ENCODE measurements around the gene CHID1.

Gene CHID1

DNA sequence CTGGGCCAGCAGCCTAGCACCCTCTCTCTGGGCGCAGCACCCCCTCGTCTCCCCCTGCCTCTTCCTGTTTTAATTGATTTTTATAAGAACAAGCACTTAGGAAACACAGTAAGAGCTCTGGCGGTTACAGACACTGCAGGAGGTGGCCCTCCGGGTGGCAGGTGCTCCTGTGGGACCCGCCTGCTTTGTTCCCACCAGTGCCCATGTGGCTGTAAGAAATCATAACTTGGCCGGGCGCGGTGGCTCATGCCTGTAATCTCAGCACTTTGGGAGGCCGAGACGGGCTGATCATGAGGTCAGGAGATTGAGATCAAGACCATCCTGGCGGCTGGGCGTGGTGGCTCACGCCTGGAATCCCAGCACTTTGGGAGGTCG lies 49.5 kb downstream of the CHID1 start:
- no peak for DNase-seq

DNA sequence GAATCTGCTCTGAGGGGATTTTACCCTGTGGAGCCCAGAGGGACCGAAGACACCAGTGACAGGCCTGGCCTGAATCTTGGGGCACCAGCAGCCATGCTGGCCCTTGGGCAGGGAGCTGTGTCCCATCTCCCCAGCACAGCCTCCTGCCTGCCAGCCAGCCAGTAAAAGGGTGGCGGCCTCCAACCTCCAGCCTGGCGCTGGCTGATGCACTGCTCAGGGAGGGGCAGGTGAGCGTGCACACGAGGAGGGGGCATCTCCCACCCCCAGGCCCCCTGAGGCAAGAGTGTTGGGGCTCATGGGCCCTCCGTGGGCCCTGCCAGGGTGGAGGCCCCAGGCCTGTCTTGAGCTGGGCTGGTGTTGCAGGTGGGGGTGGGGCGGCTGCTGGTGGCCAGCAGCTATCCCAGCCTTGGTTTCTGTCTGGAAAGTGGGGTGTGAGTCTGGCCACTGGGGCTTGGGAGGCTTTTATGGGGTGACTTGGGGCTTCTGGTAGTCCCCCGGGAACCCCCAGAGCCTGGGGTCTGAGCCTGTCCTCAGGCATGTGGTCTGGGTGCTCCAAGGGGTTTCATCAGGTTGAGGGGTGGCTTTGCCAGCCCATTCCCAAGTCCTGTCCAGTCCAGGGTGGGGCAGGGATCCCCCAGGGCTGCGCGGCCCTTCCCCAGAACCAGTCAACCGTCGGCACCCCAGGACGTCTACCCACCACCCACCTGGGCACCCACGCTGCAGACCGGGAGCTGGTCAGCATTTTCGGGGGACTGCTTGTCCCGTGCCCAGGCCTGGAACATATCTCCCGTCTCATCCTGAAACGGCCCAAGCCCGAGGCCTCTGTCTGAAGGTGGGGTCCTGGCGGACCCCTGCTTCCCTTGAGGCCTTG lies 50.1 kb downstream of the CHID1 start:
- DNase-seq = no peak

GRCh38 chr11:859394-860131 lies 51.0 kb downstream of the CHID1 start:
- peak; percentile 82 for DNase-seq

- no peak for DNase-seq
Observed at GRCh38 chr11:858762-859339, 51.8 kb downstream of the CHID1 start.

DNA sequence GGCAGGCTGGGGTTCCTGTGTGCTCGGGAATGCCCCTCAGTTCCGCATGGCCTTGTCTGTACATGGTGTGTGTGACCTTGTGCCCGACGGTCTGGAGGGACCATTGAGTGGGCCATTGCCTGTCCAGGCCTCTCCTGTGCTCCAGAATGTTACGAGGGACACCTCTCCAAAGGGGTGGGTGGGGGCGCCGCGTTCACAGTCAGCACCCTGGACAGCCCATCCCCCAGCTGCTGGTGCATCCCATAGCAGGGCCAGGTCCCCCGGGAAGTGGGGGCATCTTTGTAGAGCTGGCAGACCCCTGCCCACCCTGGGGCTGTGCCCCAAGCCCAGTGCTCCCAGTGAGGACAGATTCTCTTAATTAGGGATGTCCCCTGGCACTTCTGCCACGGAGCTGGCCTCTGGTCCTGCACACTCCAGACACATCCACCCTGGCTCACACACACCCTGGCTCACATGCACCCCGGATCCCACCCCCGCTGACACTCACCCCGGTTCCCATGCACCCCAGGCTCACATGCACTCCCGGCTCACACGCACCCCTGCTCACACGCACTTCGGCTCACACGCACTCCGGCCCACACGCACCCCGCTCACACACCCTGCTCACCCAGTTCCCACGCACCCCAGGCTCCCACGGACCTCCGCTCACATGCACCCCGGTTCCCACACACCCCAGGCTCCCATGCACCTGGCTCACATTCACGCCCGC lies 52.4 kb downstream of the CHID1 start:
- no peak for DNase-seq

- no peak for DNase-seq
Observed at GRCh38 chr11:856397-856796, 54.2 kb downstream of the CHID1 start.

DNA sequence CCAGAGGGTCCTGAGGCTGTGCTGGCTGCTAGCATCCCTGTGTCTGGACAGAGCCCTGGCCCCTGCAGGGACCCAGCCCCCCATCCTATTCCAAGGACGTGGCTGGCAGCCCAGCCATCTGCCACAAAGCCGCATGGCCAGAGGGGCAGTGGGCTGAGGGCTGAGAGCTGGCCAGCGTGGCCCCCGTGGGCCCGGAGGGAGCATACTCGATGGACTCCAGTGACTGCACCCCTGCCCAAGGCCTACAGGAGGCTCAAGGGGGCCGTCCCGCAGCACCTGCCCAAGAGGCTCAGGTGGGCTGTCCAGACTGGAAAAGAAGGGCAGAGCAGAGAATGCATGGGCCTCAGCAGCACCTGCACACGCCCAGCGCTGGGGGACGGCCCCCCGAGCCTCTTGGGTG lies 54.8 kb downstream of the CHID1 start:
- DNase-seq = no peak

GRCh38 chr11:855330-855674 lies 55.3 kb downstream of the CHID1 start:
- no peak for DNase-seq

- no peak for DNase-seq
Observed at GRCh38 chr11:854601-855329, 55.8 kb downstream of the CHID1 start.

GRCh38 chr11:853682-854448 lies 56.7 kb downstream of the CHID1 start:
- no peak for DNase-seq

DNA sequence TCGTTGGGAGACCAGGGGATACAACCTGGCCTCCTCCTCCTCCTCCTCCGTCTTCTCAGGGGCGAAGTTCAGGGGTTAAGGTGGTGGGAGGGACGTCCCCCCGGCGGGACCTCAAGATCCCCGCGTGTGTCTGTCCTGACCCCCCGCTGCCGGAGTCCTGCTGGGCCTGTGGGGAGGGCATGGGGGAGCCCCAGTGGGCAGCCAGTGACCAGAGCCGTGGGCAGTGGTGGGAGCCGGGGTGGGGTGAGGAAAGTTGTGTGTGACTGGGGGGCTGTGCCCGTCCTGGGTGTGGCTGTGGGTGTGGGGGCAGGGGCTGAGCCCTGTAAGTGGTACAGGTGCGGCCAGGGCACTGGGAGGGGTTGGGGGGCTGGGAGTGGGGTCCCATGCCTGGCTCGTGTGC lies 57.8 kb downstream of the CHID1 start:
- no peak for DNase-seq

- DNase-seq = no peak
Observed at GRCh38 chr11:850775-851763, 59.5 kb downstream of the CHID1 start.

DNA sequence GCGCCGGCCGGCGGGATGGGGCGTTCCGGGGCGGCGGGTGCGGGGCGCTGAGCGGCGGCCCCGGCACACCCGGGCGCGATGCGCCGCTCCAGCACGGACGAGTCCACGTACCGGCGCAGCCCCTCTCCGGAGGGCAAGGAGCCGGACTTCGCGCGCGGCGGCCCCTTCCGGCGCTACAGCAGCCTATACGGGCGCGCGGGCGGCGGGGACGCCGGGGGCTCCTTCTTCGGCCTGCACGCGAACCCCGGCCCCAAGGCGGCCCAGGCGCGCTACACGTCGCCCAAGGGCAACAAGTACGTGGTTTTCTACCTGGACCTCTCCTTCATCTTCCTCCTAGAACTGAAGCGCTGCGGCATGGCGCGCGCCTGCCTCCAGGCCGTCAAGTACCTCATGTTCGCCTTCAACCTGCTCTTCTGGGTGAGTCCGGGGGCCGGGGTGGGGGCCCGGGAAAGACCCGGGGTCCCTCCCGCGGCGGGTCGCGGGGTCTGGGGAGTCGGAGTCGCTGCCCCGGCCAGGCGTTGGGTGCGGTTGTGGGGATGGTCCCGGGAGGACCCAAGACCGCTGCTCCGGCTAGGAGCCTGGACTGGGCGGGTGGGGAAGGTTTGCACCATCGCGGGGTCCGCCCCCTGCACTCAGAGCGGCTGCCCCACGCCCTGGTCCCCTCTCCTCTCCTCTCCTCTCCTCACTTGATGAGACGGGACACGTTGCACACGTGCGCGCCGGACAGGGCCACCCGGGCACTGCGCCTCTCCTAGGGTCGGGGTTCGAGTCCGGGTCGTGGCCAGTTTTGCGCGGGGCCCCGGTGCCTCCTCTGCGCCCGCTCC lies 60.4 kb downstream of the CHID1 start:
- DNase-seq = no peak

DNA sequence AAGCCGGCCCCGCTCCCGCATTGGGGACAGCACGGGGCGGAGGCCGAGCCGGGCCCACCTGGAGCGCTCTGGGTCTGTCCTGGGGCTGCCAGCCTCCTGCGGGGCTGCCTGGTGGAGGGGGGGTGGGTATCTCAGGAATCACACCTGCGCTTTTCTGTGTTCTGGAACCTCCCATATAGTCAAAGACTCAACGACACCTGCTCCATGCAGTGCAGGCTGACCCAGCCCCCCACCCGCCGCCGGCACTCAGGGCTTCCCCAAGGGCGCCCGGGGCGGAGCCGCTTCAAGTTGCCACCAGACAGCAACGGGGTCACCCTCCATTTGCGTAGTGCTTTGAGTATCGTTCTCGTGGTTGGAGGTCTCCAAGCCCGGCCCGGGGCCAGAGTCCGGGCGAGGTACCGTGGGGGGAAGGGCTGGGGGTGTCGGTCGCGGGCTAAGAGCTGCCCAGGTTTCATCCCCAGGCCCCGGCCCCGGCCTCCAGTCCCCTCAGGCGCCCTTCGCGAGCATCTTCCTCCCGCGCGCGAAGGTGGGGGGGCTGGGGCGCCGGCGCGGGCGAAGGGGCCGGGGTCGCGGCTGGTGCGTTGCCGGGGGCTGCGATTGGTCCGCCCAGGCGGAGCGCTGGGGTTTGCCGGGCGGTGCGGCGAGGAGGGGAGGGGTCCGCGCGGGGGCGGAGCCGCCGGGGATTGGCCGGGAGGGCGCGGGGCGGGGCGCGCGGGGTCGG lies 61.3 kb downstream of the CHID1 start:
- no peak for DNase-seq

- DNase-seq = peak; percentile 30
Observed at GRCh38 chr11:848380-848931, 62.2 kb downstream of the CHID1 start.

DNA sequence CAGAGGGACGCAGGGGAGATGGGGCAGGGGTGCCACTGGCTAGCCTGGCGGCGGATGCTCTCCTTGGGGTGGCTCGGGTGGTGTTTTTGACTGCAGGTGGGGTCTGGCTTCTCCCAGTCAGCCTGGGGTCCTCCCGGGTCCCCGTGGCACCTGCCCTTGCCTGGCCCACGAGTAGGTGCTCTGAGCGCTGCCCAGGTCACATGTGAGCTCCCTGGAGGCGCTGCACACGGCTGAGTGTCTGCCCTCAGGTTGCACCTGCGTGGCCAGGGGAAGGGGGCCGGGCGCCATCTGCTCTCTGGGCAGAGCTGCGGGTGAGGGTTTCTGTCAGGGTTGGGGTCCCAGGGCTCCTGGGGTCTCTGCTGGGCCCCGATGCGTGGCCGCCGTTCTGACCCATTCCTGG lies 62.7 kb downstream of the CHID1 start:
- no peak for DNase-seq

DNA sequence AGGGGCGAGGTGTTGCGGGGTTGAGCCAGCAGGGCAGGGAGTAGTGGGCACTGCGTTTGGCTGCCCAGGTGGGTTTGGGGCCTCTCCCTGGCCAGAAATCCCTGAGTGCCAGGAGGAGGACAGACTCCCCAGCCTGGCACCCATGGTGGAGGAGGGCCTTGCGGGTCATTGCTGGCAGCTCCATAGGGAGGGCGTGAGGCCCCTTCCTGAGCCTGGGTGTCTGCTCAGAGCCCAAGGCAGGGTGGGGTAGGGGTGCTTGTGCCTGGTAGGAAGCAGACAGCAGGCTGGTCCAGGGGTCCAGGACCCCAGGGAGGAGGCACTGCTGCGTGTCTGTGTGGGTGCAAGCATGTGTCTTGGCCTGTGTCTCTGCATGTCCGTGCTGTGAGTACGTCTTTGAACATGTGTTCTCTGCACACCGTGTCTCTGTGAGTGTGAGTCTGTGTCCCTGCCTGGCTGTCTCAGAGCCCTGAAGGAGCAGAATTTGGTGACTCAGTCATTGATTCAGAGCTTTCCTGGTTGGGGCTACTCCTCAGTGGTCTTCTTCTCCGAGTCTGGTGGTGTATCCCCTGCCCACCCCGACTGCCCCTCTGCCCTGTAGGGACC lies 64.0 kb downstream of the CHID1 start:
- DNase-seq = peak; percentile 53

DNA sequence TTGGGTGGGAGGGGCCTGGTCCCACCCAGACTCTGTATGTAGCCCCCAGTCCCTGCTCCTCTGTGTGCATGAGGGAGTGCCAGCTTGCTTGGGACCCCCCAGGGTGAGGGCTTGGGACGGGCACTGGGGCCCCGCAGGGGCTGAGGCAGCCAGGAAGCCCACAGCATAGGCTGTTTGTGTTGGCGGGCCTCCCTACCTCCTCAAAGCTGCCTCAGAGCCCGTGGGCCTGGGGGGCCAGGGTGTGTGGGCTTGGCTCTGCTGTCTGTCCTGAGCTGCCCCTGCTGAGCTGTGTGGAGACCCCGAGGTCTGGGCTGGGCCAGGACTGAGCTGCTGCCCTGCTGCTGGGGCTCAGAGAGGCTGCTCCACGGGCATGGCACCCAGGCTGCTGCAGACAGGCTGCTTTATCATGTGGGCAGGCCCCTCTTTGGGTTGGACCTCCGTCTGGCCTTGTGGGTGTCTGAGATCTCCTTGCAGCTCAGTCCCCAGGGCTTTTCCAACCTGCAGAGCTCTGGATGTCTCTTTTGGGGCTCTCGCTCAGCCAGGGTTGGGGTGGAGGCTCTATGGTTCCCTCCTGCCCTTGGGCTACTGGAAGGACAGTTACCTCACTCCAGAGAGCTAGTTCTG lies 64.6 kb downstream of the CHID1 start:
- DNase-seq = peak; percentile 54

All from fibroblast of skin of right biceps (primary cell).